OCI-LY1 (cell line): ENCODE results near the gene PTPRR.

Experiments
- H2AFZ ChIP-seq: fragments of 200-600 bp; sonication (generic), shearing (Covaris generic); 2 replicates; pipeline ENCODE4 v1.6.0; 2014; ENCODE audit warnings: antibody characterized with exemption, mild to moderate bottlenecking, low read length
- H3F3A ChIP-seq: fragments of 200-600 bp; sonication (generic), shearing (Covaris generic); 2 replicates; pipeline ENCODE4 v1.6.0; 2014; ENCODE audit warnings: mild to moderate bottlenecking, antibody characterized with exemption, low read length, moderate library complexity; ENCODE audit not compliant: insufficient read depth
- H3K27ac ChIP-seq: fragments of 200-600 bp; sonication (generic); 2 replicates; pipeline ENCODE4 v1.5.1; 2014; ENCODE audit warnings: low read length, mixed run types, mild to moderate bottlenecking, low read depth; ENCODE audit not compliant: poor library complexity, severe bottlenecking
- H3K27me3 ChIP-seq: fragments of 200-600 bp; sonication (generic); 2 replicates; pipeline ENCODE4 v1.6.0; 2014; ENCODE audit warnings: antibody characterized with exemption, mild to moderate bottlenecking, low read length, moderate library complexity; ENCODE audit not compliant: insufficient read depth
- H3K36me3 ChIP-seq: fragments of 200-600 bp; sonication (generic); 2 replicates; pipeline ENCODE4 v1.6.1; 2014; ENCODE audit warnings: mild to moderate bottlenecking, antibody characterized with exemption, low read length, moderate library complexity, mixed read lengths; ENCODE audit not compliant: insufficient read depth
- H3K4me1 ChIP-seq: fragments of 200-600 bp; sonication (generic); 2 replicates; pipeline ENCODE4 v1.5.1; 2014; ENCODE audit warnings: mild to moderate bottlenecking, low read length, moderate library complexity; ENCODE audit not compliant: insufficient read depth, severe bottlenecking
- H3K4me2 ChIP-seq: fragments of 200-600 bp; sonication (generic), shearing (Covaris generic); 2 replicates; pipeline ENCODE4 v1.6.1; 2014; ENCODE audit warnings: low read length
- H3K4me3 ChIP-seq: fragments of 200-600 bp; sonication (generic); 2 replicates; pipeline ENCODE4 v1.5.1; 2014; ENCODE audit warnings: low read length, low read depth, mild to moderate bottlenecking, mixed read lengths; ENCODE audit not compliant: poor library complexity, severe bottlenecking
- H3K79me2 ChIP-seq: fragments of 200-600 bp; shearing (Covaris generic); 2 replicates; pipeline ENCODE4 v1.6.1; 2016; ENCODE audit warnings: mixed run types, low read length, mixed read lengths; ENCODE audit not compliant: insufficient read depth
- H3K9ac ChIP-seq: fragments of 200-600 bp; sonication (generic), shearing (Covaris generic); 2 replicates; pipeline ENCODE4 v1.6.1; 2014; ENCODE audit warnings: mild to moderate bottlenecking, low read length, mixed read lengths
- H3K9me2 ChIP-seq: fragments of 200-600 bp; sonication (generic), shearing (Covaris generic); 2 replicates; pipeline ENCODE4 v1.6.1; 2014; ENCODE audit warnings: low read depth, mild to moderate bottlenecking, low read length, mixed read lengths
- H3K9me3 ChIP-seq: fragments of 200-600 bp; shearing (Covaris generic); 2 replicates; pipeline ENCODE4 v1.6.1; 2014; ENCODE audit warnings: low read length, mixed read lengths
- H4K20me1 ChIP-seq: fragments of 200-600 bp; sonication (generic), shearing (Covaris generic); 2 replicates; pipeline ENCODE4 v1.6.0; 2016; ENCODE audit warnings: mild to moderate bottlenecking, low read length; ENCODE audit not compliant: insufficient read depth
- CTCF ChIP-seq: fragments of 200-600 bp; sonication (generic), shearing (Covaris generic); IDR thresholded peaks from 2 replicates; pipeline ENCODE4 v1.5.1; 2017; ENCODE audit warnings: mild to moderate bottlenecking, antibody characterized with exemption, low read length, moderate library complexity, mixed read lengths
- EZH2 ChIP-seq: fragments of 200-600 bp; sonication (generic), shearing (Covaris generic); IDR thresholded peaks from 2 replicates; pipeline ENCODE4 v1.8.0; 2017; ENCODE audit warnings: borderline replicate concordance, mixed run types, mild to moderate bottlenecking, antibody characterized with exemption, low read length, moderate library complexity, mixed read lengths

Gene PTPRR

GRCh38 chr12:70910666-70911065 is 9.9 kb downstream of the PTPRR start:
- Histone ChIP-seq H3K4me2 (no peak overlapping the region), H4K20me1 (no peaks in the 10 kb centered on the region), H3K79me2 (no peaks in the 10 kb centered on the region), H3K27ac (no peak overlapping the region), H3K4me1 (no peaks in the 10 kb centered on the region), H3K9me2 (no peaks in the 10 kb centered on the region), H3K9ac (no peak overlapping the region), H3K27me3 (no peaks in the 10 kb centered on the region), H3K4me3 (no peak overlapping the region), H3K9me3 (no peaks in the 10 kb centered on the region), H3K36me3 (no peaks in the 10 kb centered on the region), H2AFZ (no peak overlapping the region), H3F3A (no peaks in the 10 kb centered on the region)
- TF ChIP-seq CTCF (no peak), EZH2 (no peak)

GRCh38 chr12:70908978-70909377 is 11.6 kb downstream of the PTPRR start:
- H3K9me2 ChIP-seq = no peaks in the 10 kb centered on the region
- H3K27ac ChIP-seq = no peak overlapping the region
- TF ChIP-seq EZH2 (no peak), CTCF (no peak)
- H3K9ac ChIP-seq = no peak overlapping the region
- H3F3A ChIP-seq = no peaks in the 10 kb centered on the region
- H3K4me2 ChIP-seq = no peak overlapping the region
- no peaks in the 10 kb centered on the region for H3K36me3 ChIP-seq
- no peaks in the 10 kb centered on the region for H3K27me3 ChIP-seq
- H2AFZ ChIP-seq = no peak overlapping the region
- H3K4me1 ChIP-seq = no peaks in the 10 kb centered on the region
- H3K9me3 ChIP-seq = no peaks in the 10 kb centered on the region
- H4K20me1 ChIP-seq = no peaks in the 10 kb centered on the region
- no peak overlapping the region for H3K4me3 ChIP-seq
- H3K79me2 ChIP-seq = no peaks in the 10 kb centered on the region

GRCh38 chr12:70907412-70907811 is 13.1 kb downstream of the PTPRR start:
- Histone ChIP-seq H3K79me2 (no peaks in the 10 kb centered on the region), H3K27ac (no peak overlapping the region), H4K20me1 (no peaks in the 10 kb centered on the region), H3K9me2 (no peaks in the 10 kb centered on the region), H3K4me3 (no peak overlapping the region), H3K9ac (no peak overlapping the region), H3K9me3 (no peaks in the 10 kb centered on the region), H3K4me2 (no peak overlapping the region), H3F3A (no peaks in the 10 kb centered on the region), H3K36me3 (no peaks in the 10 kb centered on the region), H3K27me3 (no peaks in the 10 kb centered on the region), H2AFZ (no peak overlapping the region), H3K4me1 (no peaks in the 10 kb centered on the region)
- TF ChIP-seq CTCF (no peak), EZH2 (no peak)
